ENCODE results near the gene CALY. TPM values are rescaled to one million over a fixed set of nuclear protein-coding genes. Genes with fewer than 3 reads are reported as not detected.

The CALY gene
- total RNA-seq, 1 experiment from 2014 or later: 0.47 TPM

GRCh38 chr10:133318494-133319127 is 18.1 kb downstream of the CALY start:
- Histone ChIP-seq H3K4me2 (ENCODE audit: low read length) (peak overlapping the region; percentile 69), H3K9me3 (ENCODE audit: control insufficient read depth in 1 of 2, insufficient read depth in 1 of 2, low read depth in 1 of 2, low read length in 2 of 2) (no peaks in the 10 kb centered on the region), H2AFZ (ENCODE audit: low read depth, low read length, poor library complexity, severe bottlenecking) (no peak overlapping the region), H3K79me2 (ENCODE audit: insufficient read depth, low read length) (no peaks in the 10 kb centered on the region), H3K4me1 (ENCODE audit: control insufficient read depth in 1 of 2, insufficient read depth in 2 of 2, low read length in 2 of 2) (no peaks in the 10 kb centered on the region; a peak in 1 of 4 replicates), H3K27me3 (ENCODE audit: insufficient read depth, low read length) (no peaks in the 10 kb centered on the region), H3K9ac (ENCODE audit: low read length) (peak overlapping the region; percentile 48; the same call in 1 of the 2 replicates), H3K4me3 (replicated peaks in 1 of 2; ENCODE audit: low read depth in 1 of 2, low read length in 2 of 2) (peak overlapping the region; percentile 44 to 50), H4K20me1 (ENCODE audit: insufficient read depth) (no peaks in the 10 kb centered on the region), H3K9me2 (ENCODE audit: insufficient read depth) (no peaks in the 10 kb centered on the region), H3K27ac (ENCODE audit: low read depth, low read length) (0 out of 2 replicates have a peak overlapping the region, but pooled peaks have one; percentile 48), H3K36me3 (ENCODE audit: control insufficient read depth in 1 of 2, insufficient read depth in 2 of 2, low read length in 2 of 2) (no peaks in the 10 kb centered on the region)
- TF ChIP-seq, protein P1, sequence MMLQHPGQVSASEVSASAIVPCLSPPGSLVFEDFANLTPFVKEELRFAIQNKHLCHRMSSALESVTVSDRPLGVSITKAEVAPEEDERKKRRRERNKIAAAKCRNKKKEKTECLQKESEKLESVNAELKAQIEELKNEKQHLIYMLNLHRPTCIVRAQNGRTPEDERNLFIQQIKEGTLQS (IDR thresholded peaks at IDR 0.05): no peak
- TF ChIP-seq FOSL1 (IDR thresholded peaks at IDR 0.05; ENCODE audit: low read depth): no peak
- no peak for TF ChIP-seq ELF1 (IDR thresholded peaks at IDR 0.05; ENCODE audit: borderline replicate concordance, low read depth)
- TF ChIP-seq, protein P2, sequence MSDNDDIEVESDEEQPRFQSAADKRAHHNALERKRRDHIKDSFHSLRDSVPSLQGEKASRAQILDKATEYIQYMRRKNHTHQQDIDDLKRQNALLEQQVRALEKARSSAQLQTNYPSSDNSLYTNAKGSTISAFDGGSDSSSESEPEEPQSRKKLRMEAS (IDR thresholded peaks at IDR 0.05): no peak
- no peak for TF ChIP-seq CEBPB (IDR thresholded peaks at IDR 0.05; ENCODE audit: low read depth)
- TF ChIP-seq, protein P3, sequence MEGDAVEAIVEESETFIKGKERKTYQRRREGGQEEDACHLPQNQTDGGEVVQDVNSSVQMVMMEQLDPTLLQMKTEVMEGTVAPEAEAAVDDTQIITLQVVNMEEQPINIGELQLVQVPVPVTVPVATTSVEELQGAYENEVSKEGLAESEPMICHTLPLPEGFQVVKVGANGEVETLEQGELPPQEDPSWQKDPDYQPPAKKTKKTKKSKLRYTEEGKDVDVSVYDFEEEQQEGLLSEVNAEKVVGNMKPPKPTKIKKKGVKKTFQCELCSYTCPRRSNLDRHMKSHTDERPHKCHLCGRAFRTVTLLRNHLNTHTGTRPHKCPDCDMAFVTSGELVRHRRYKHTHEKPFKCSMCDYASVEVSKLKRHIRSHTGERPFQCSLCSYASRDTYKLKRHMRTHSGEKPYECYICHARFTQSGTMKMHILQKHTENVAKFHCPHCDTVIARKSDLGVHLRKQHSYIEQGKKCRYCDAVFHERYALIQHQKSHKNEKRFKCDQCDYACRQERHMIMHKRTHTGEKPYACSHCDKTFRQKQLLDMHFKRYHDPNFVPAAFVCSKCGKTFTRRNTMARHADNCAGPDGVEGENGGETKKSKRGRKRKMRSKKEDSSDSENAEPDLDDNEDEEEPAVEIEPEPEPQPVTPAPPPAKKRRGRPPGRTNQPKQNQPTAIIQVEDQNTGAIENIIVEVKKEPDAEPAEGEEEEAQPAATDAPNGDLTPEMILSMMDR (IDR thresholded peaks at IDR 0.05 in 2 of 3, conservative IDR thresholded peaks at IDR 0.05 in 1 of 3; ENCODE audit: borderline replicate concordance in 1 of 3, insufficient read depth in 1 of 3, low read depth in 2 of 3, low read length in 2 of 3): peak; percentile 55 to 61 (median 61)
- peak; percentile 61; the same call in 1 of the 2 replicates for TF ChIP-seq CBX3 (IDR thresholded peaks at IDR 0.05; ENCODE audit: low read depth)
- TF ChIP-seq TCF7L2 (IDR thresholded peaks at IDR 0.05; ENCODE audit: borderline replicate concordance, extremely low read depth, insufficient read depth, insufficient read length): no peak
- no peak for TF ChIP-seq YY1 (IDR thresholded peaks at IDR 0.05; ENCODE audit: extremely low read depth, insufficient replicate concordance, low read depth, low read length)
- no peak for TF ChIP-seq EZH2phosphoT487 (IDR thresholded peaks at IDR 0.05; ENCODE audit: borderline replicate concordance)
- TF ChIP-seq RAD21 (IDR thresholded peaks at IDR 0.05; ENCODE audit: low read depth): peak; percentile 59
- TF ChIP-seq EZH2 (IDR thresholded peaks at IDR 0.05): no peak
- no peak for TF ChIP-seq JUND (IDR thresholded peaks at IDR 0.05)
- TF ChIP-seq POLR2A (IDR thresholded peaks at IDR 0.05; ENCODE audit: borderline replicate concordance, extremely low read depth, insufficient read depth, insufficient read length): no peak
- TF ChIP-seq POLR2AphosphoS5 (IDR thresholded peaks at IDR 0.05; ENCODE audit: low read depth, low read length): peak; percentile 36; the same call in 1 of the 2 replicates
- ChIA-PET POLR2A (no interaction called here), RAD21 (ENCODE audit: low non-redundant PET in 1 of 2, low total read pairs in 2 of 2, uncharacterized antibody in 2 of 2, unreplicated experiment in 2 of 2) (no interaction called here), CTCF (interaction anchor here (0.8 kb wide), 1 partner anchor 11 kb away, joined by 6 read pairs; no protein-coding TSS in a partner anchor)
- BruUV-seq (replicated peaks): no TSS peak
- ATAC-seq (peak; percentile 96), DNase-seq (ENCODE audit: low read depth, low spot score) (no peak)
- intact Hi-C loops (cut with micrococcal nuclease): no loop called here

Data from HCT116 (cell line).